ENCODE measurements around the gene KCNG2. TPM values are rescaled to one million over a fixed set of nuclear protein-coding genes. Genes with fewer than 3 reads are reported as not detected.

Gene KCNG2
- total and polyA plus RNA-seq, 2 of the 8 experiments (the other 6 are each of a cell fraction or from before 2014, with no cell fraction given) = 0.19 to 0.74 TPM

GRCh38 chr18:79756143-79756500, 41.6 kb upstream of the KCNG2 start:
- H4K8ac ChIP-seq (ENCODE audit: extremely low read depth, insufficient read depth, low read length) = no peak overlapping the region
- no peak overlapping the region for H2AFZ ChIP-seq (ENCODE audit: low read length)
- DNase-seq (ENCODE audit: low read depth in 1 of 2, low spot score in 2 of 2) = no peak
- TF ChIP-seq PHF8 (conservative IDR thresholded peaks at IDR 0.05; ENCODE audit: low read depth, low read length) (no peak), CHD1 (IDR thresholded peaks at IDR 0.05; ENCODE audit: low read depth, low read length) (no peak), TBP (IDR thresholded peaks at IDR 0.05; ENCODE audit: low read depth, low read length) (no peak), TCF12 (IDR thresholded peaks at IDR 0.05; ENCODE audit: low read depth, low read length) (no peak), CTCF (IDR thresholded peaks at IDR 0.05; ENCODE audit: control extremely low read depth in 1 of 3, insufficient read depth in 1 of 3, low read depth in 1 of 3, low read length in 3 of 3) (no peak), HDAC2 (IDR thresholded peaks at IDR 0.05; ENCODE audit: borderline replicate concordance in 1 of 2, low read depth in 2 of 2, low read length in 2 of 2) (no peak), BRCA1 (IDR thresholded peaks at IDR 0.05; ENCODE audit: low read depth, low read length) (no peak), CHD2 (IDR thresholded peaks at IDR 0.05; ENCODE audit: low read length) (no peak), SP1 (IDR thresholded peaks at IDR 0.05; ENCODE audit: low read depth, low read length) (no peak), CEBPB (IDR thresholded peaks at IDR 0.05; ENCODE audit: low read depth, low read length) (no peak), RNF2 (IDR thresholded peaks at IDR 0.05; ENCODE audit: borderline replicate concordance, low read depth, low read length, missing control alignments, poor library complexity, severe bottlenecking) (no peak), KDM1A (IDR thresholded peaks at IDR 0.05; ENCODE audit: borderline replicate concordance, low read length) (no peak)

More at GRCh38 chr18:79756143-79756500, 41.6 kb upstream of the KCNG2 start:
- H3K36me3 ChIP-seq (ENCODE audit: control insufficient read depth in 2 of 4, insufficient read depth in 4 of 4, low read length in 3 of 4) = peaks cover 4 to 18% (median 10%) of the 10 kb centered on the region in 4 experiments; a peak in 6 of 8 replicates
- no peak overlapping the region for H2BK12ac ChIP-seq (ENCODE audit: low read depth, low read length)
- no peak overlapping the region for H3K56ac ChIP-seq (replicated peaks; ENCODE audit: insufficient read length, low read depth, low read length)
- peaks cover 2% of the 10 kb centered on the region; the same call in 1 of the 2 replicates for H3K23me2 ChIP-seq (ENCODE audit: low read depth, low read length)
- no peaks in the 10 kb centered on the region for H3K79me2 ChIP-seq (ENCODE audit: control insufficient read depth in 1 of 2, insufficient read depth in 2 of 2, low read length in 2 of 2)
- H3K4me1 ChIP-seq (replicated peaks in 1 of 4; ENCODE audit: control insufficient read depth in 3 of 4, insufficient read depth in 4 of 4, low read length in 3 of 4) = no peaks in the 10 kb centered on the region
- FAIRE-seq = no peak
- no peak overlapping the region for H3K4me3 ChIP-seq (ENCODE audit: extremely low read depth in 1 of 4, insufficient read depth in 2 of 4, low read depth in 3 of 4, low read length in 4 of 4)
- no peak overlapping the region for H3K9ac ChIP-seq (replicated peaks in 1 of 4; ENCODE audit: extremely low read depth in 1 of 4, low read depth in 3 of 4, low read length in 3 of 4)
- H4K20me1 ChIP-seq (replicated peaks in 1 of 2; ENCODE audit: control insufficient read depth in 1 of 2, insufficient read depth in 2 of 2, low read length in 2 of 2) = peaks cover 2 to 5% of the 10 kb centered on the region in 2 experiments
- ChIA-PET POLR2A (ENCODE audit: partially characterized antibody) (no interaction called here), CTCF (ENCODE audit: partially characterized antibody) (interaction anchor here (1.2 kb wide), 1 partner anchor 36 kb away, joined by 3 read pairs; no protein-coding TSS in a partner anchor)
- H3K23ac ChIP-seq (ENCODE audit: insufficient read length) = no peak overlapping the region
- no peaks in the 10 kb centered on the region for H3K79me1 ChIP-seq (ENCODE audit: low read depth, low read length)
- H2BK20ac ChIP-seq (ENCODE audit: low read length) = no peak overlapping the region
- no peak overlapping the region for H2BK120ac ChIP-seq (replicated peaks; ENCODE audit: low read depth, low read length)
- H3K27me3 ChIP-seq (replicated peaks in 1 of 4; ENCODE audit: control insufficient read depth in 3 of 4, extremely low read depth in 1 of 4, insufficient read depth in 3 of 4, low read length in 3 of 4) = no peaks in the 10 kb centered on the region
- no peak overlapping the region for H3K4me2 ChIP-seq (ENCODE audit: insufficient read depth in 1 of 2, low read depth in 2 of 2, low read length in 2 of 2)
- WGBS, 2 experiments (ENCODE audit: extremely low coverage in 1 of 2, insufficient coverage in 1 of 2, insufficient read length in 1 of 2, insufficient replicate concordance in 2 of 2, low coverage in 1 of 2, low lambda C conversion rate in 2 of 2, missing lambda C conversion rate in 1 of 2) = 85% methylated on average over 10 of the region's 10 CpGs; no CpG with 5 or more reads in 1 of the 2 experiments
- H3K27ac ChIP-seq (ENCODE audit: low read depth, low read length) = no peak overlapping the region
- no peaks in the 10 kb centered on the region for H3K9me3 ChIP-seq (ENCODE audit: insufficient read depth in 2 of 2, low read depth in 1 of 2, low read length in 1 of 2)
- H3K14ac ChIP-seq (ENCODE audit: insufficient read length) = no peak overlapping the region
- no peak overlapping the region for H2BK15ac ChIP-seq (ENCODE audit: low read length)
- H2AK5ac ChIP-seq (ENCODE audit: low read depth, low read length) = no peak overlapping the region
- H3K18ac ChIP-seq (ENCODE audit: extremely low read depth, low read length) = no peak overlapping the region
- no peak overlapping the region for H4K91ac ChIP-seq (replicated peaks; ENCODE audit: insufficient read length, low read length)
- H3K4ac ChIP-seq (replicated peaks; ENCODE audit: insufficient read length, low read depth, low read length) = no peak overlapping the region
- no peak overlapping the region for H2BK5ac ChIP-seq (ENCODE audit: low read depth, low read length)
- no peak overlapping the region for H4K5ac ChIP-seq (ENCODE audit: insufficient read length, low read depth, low read length)

All from H1 (cell line).